ENCODE measurements around the gene DPP7.

Gene DPP7

GRCh38 chr9:137113385-137114159 is 961 bp downstream of the DPP7 start:
- H3K27ac ChIP-seq (ENCODE audit: low read length) = no peak overlapping the region
- H3K4me3 ChIP-seq (ENCODE audit: low read depth in 1 of 2, low read length in 2 of 2) = peak overlapping the region in 1 of 2 donors; percentile 38
- H3K4me1 ChIP-seq (ENCODE audit: control insufficient read depth in 1 of 2, insufficient read depth in 2 of 2, low read length in 2 of 2) = peaks cover 0 to 6% of the 10 kb centered on the region in 2 donors
- H3K9me3 ChIP-seq (ENCODE audit: control insufficient read depth in 1 of 2, low read length in 2 of 2) = no peaks in the 10 kb centered on the region
- H3K27me3 ChIP-seq (ENCODE audit: low read depth, low read length) = no peaks in the 10 kb centered on the region
- H3K36me3 ChIP-seq (ENCODE audit: control insufficient read depth in 1 of 2, insufficient read depth in 2 of 2, low read length in 2 of 2) = peaks cover 0 to 31% of the 10 kb centered on the region in 2 donors

DNA sequence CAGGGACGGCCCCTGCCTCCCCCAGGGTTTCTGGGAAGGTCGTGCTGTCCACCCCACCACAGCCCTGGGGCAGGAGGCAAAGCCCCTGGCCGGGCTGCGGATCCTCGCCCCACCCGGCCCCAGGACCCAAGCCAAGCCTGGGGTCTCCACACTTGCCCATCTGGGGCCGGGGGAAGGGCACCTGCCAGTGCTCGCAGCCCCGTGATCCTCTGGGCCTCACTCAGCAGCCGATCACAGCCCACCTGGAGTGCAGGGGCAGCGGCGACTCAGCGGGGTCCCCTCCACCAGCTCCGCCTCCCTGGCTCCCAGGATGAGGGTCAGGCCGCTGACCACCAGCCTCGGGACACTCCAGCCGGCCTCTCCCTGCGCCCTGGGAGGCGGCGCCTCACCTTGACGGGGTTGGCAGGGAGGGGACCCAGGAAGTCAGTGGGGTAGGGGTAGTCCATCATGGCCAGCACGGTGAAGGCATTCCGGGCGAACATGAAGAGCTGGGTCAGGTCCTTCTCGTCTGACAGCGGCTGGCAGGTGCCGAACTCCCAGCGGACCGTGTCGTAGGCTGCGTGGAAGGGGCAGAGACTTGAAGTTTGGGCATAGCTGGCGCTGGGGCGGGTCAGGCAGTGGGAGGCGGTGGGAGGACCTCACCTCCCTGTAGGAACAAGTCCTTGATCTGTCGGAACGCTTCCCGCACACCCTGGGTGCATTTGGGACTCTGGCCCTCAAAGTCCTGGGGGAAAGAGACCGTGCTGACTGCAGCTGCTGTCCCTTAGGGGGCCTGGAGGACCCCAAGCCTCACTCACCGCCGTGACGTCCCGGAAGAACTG is 1.8 kb downstream of the DPP7 start:
- Histone ChIP-seq H3K4me1 (ENCODE audit: control insufficient read depth in 1 of 2, insufficient read depth in 2 of 2, low read length in 2 of 2) (peaks cover 0 to 6% of the 10 kb centered on the region in 2 donors), H3K36me3 (ENCODE audit: control insufficient read depth in 1 of 2, insufficient read depth in 2 of 2, low read length in 2 of 2) (peaks cover 0 to 39% of the 10 kb centered on the region in 2 donors), H3K4me3 (ENCODE audit: low read depth in 1 of 2, low read length in 2 of 2) (no peak overlapping the region), H3K27me3 (ENCODE audit: low read depth, low read length) (no peaks in the 10 kb centered on the region), H3K9me3 (ENCODE audit: control insufficient read depth in 1 of 2, low read length in 2 of 2) (no peaks in the 10 kb centered on the region), H3K27ac (ENCODE audit: low read length) (no peak overlapping the region)

DNA sequence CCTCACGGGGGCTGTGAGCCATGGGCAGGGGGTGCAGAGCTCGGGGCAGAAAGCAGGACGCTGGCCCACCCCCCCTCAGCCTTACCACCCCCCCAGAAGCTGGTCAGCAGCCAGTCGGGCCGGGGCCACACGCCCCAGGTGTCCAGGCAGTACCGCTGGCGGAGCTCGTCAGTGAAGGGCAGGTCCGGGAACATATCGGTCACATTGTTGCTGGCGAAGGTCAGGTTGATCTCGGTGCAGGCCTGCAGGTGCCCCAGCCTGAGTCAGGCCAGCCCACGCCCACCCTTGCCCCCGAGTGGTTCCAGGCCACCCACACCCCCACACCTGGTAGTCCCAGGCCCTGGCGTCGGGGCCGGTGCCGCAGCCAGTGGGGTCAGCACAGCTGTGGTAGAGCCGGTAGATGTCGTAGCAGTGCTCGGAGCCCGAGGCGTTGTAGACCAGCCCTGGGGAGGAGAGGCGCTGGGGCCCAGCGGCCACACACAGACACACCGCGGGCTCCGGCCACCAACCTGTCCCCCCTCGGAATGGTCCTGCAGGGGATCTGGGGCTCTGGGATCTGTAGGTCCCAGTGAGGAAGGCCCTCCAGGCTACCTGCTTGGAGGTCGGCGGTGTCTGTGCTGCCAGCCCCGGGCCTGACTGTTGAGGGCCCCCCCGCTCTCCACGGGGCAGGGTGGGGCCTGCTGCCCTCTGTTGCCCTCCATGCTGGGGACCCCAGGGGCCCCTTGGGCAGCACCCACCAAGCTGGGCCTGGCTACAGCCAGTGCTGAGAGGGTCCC is 2.6 kb downstream of the DPP7 start:
- Histone ChIP-seq H3K27ac (ENCODE audit: low read length) (no peak overlapping the region), H3K27me3 (ENCODE audit: low read depth, low read length) (no peaks in the 10 kb centered on the region), H3K4me3 (ENCODE audit: low read depth in 1 of 2, low read length in 2 of 2) (no peak overlapping the region), H3K4me1 (ENCODE audit: control insufficient read depth in 1 of 2, insufficient read depth in 2 of 2, low read length in 2 of 2) (peaks cover 0 to 6% of the 10 kb centered on the region in 2 donors), H3K36me3 (ENCODE audit: control insufficient read depth in 1 of 2, insufficient read depth in 2 of 2, low read length in 2 of 2) (peaks cover 0 to 47% of the 10 kb centered on the region in 2 donors), H3K9me3 (ENCODE audit: control insufficient read depth in 1 of 2, low read length in 2 of 2) (no peaks in the 10 kb centered on the region)

DNA sequence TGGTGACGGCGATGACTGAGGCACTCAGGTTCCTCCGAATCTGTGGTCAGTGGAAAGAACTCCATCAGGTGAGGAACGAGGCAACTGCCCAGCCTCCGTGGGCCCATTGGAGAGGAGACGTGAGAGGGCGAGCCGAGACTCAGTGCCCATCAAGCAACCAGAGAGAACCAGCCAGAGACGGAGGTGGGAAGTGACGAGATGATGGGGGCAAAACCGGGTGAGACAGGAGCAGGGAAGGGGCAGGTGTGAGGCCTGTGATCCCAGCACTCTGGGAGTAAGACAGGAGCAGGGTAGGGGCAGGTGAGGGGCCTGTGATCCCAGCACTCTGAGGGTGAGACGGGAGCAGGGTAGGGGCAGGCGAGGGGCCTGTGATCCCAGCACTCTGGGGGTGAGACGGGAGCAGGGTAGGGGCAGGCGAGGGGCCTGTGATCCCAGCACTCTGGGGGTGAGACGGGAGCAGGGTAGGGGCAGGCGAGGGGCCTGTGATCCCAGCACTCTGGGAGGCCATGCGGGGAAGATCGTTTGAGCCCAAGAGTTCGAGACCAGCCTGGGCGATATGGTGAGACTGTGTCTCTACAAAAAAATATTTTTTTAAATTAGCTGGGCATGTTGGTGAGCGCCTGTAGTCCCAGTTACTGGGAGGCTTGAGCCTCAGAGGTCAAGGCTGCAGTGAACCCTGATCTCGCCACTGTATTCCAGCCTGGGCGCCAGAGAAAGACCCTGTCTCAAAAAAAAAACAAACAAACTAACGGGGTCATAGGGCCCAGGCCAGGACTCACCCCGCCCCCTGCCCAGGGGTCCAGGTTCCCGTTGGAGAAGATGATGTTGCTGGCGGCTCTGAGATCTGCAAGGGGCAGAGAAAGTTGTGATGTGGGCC is 3.4 kb downstream of the DPP7 start:
- Histone ChIP-seq H3K27me3 (ENCODE audit: low read depth, low read length) (no peaks in the 10 kb centered on the region), H3K27ac (ENCODE audit: low read length) (no peak overlapping the region), H3K4me3 (ENCODE audit: low read depth in 1 of 2, low read length in 2 of 2) (no peak overlapping the region), H3K36me3 (ENCODE audit: control insufficient read depth in 1 of 2, insufficient read depth in 2 of 2, low read length in 2 of 2) (peaks cover 0 to 55% of the 10 kb centered on the region in 2 donors), H3K9me3 (ENCODE audit: control insufficient read depth in 1 of 2, low read length in 2 of 2) (no peaks in the 10 kb centered on the region), H3K4me1 (ENCODE audit: control insufficient read depth in 1 of 2, insufficient read depth in 2 of 2, low read length in 2 of 2) (peaks cover 0 to 6% of the 10 kb centered on the region in 2 donors)

DNA sequence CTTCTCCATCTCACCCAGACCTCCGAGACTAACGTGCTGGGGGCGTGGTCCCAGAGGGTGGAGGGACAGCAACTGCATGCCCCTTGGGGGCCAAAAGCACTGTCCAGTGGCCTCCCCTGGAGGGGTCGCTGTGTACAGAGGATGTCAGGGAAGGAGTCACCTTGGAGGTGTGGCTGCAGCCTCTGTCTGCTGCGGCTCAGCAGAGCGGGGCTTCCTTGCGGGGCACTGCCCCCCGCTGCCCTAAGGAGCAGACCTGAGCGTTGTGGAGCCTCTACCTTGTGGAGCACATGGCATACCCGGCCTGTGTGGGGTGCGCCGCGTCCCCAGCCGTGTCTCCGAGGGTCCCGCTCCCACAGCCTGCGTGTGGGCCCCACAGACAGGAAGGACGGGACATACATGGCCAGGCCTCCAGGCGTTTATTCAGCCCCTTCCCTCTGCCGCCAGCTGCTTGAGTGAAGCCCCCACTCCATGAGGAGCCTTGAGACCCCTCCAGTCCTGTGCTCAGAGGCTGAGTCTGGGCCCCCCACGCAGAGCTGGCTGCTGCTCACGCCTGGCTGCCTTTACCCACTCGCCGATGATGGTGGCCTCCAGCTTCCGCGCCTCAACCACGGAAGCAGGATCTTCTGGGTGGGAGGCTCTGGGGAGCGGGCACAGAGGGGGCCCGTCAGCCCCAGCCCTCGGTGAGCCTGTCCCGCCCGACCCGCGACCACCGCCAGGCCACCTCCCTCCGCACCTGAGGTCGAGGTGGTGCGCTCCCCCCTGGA is 4.2 kb downstream of the DPP7 start:
- Histone ChIP-seq H3K9me3 (ENCODE audit: control insufficient read depth in 1 of 2, low read length in 2 of 2) (no peaks in the 10 kb centered on the region), H3K27me3 (ENCODE audit: low read depth, low read length) (no peaks in the 10 kb centered on the region), H3K27ac (ENCODE audit: low read length) (no peak overlapping the region), H3K36me3 (ENCODE audit: control insufficient read depth in 1 of 2, insufficient read depth in 2 of 2, low read length in 2 of 2) (peaks cover 0 to 63% of the 10 kb centered on the region in 2 donors), H3K4me1 (ENCODE audit: control insufficient read depth in 1 of 2, insufficient read depth in 2 of 2, low read length in 2 of 2) (peaks cover 0 to 6% of the 10 kb centered on the region in 2 donors), H3K4me3 (ENCODE audit: low read depth in 1 of 2, low read length in 2 of 2) (no peak overlapping the region)

DNA sequence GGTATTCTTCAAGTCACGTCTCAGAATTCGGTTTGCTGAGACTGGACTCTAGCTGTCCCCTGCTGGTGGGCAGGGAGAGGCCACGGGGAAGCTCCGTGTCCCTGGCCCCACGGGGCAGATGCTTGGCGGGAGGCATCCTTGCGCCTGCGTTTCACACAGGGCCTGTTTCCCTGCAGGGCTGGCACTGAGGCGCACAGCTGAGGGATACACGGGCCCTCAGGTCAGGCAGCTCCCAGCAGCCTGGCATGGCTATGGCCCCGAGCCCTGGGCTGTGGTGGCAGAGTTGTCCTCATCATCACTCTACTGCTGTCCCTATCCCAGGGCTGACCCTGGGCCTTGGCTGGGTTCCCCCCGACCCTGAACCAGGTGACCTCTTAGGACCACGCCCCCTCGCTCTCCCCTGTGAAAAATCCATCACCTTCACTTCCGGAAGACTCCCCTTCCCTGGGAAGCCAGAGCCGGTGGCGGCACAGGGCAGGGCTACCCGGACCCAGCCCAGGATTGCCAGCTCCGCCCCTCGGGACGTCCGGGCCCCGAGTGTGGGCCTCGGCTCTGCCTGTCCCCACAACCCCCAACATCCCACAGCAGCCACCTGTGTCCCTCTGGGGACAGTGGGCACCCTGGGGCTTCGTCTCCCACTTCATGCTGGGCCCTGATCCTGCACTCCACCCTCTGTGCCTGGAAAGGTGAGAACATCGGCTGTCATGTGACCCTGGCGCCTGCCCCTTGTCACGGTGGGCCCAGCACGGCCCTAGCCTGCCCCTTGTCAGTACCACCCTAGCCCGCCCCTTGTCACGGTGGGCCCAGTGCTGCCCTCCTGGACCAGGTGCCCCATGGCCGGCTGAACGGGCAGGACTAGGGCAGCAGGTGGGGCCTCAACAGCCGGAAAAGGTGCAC is 5.0 kb downstream of the DPP7 start:
- H3K27me3 ChIP-seq (ENCODE audit: low read depth, low read length) = no peaks in the 10 kb centered on the region
- no peak overlapping the region for H3K4me3 ChIP-seq (ENCODE audit: low read depth in 1 of 2, low read length in 2 of 2)
- H3K27ac ChIP-seq (ENCODE audit: low read length) = no peak overlapping the region
- no peaks in the 10 kb centered on the region for H3K9me3 ChIP-seq (ENCODE audit: control insufficient read depth in 1 of 2, low read length in 2 of 2)
- peaks cover 0 to 68% of the 10 kb centered on the region in 2 donors for H3K36me3 ChIP-seq (ENCODE audit: control insufficient read depth in 1 of 2, insufficient read depth in 2 of 2, low read length in 2 of 2)
- no peaks in the 10 kb centered on the region for H3K4me1 ChIP-seq (ENCODE audit: control insufficient read depth in 1 of 2, insufficient read depth in 2 of 2, low read length in 2 of 2)

DNA sequence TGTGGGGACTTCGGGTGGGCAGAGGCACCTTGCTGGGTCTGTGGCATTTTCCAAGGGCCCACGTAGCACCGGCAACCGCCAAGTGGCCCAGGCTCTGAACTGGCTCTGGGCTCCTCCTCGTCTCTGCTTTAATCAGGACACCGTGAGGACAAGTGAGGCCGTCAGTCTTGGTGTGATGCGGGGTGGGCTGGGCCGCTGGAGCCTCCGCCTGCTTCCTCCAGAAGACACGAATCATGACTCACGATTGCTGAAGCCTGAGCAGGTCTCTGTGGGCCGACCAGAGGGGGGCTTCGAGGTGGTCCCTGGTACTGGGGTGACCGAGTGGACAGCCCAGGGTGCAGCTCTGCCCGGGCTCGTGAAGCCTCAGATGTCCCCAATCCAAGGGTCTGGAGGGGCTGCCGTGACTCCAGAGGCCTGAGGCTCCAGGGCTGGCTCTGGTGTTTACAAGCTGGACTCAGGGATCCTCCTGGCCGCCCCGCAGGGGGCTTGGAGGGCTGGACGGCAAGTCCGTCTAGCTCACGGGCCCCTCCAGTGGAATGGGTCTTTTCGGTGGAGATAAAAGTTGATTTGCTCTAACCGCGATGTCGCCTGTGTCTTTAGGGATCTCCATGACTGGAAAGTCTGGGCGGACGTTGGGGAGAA is 5.8 kb downstream of the DPP7 start:
- Histone ChIP-seq H3K27me3 (ENCODE audit: low read depth, low read length) (no peaks in the 10 kb centered on the region), H3K9me3 (ENCODE audit: control insufficient read depth in 1 of 2, low read length in 2 of 2) (no peaks in the 10 kb centered on the region), H3K4me3 (ENCODE audit: low read depth in 1 of 2, low read length in 2 of 2) (no peak overlapping the region), H3K4me1 (ENCODE audit: control insufficient read depth in 1 of 2, insufficient read depth in 2 of 2, low read length in 2 of 2) (no peaks in the 10 kb centered on the region), H3K27ac (ENCODE audit: low read length) (no peak overlapping the region), H3K36me3 (ENCODE audit: control insufficient read depth in 1 of 2, insufficient read depth in 2 of 2, low read length in 2 of 2) (peaks cover 3 to 74% of the 10 kb centered on the region in 2 donors)

GRCh38 chr9:137107982-137108381 is 6.6 kb downstream of the DPP7 start:
- Histone ChIP-seq H3K27ac (ENCODE audit: low read length) (no peak overlapping the region), H3K9me3 (ENCODE audit: control insufficient read depth in 1 of 2, low read length in 2 of 2) (no peaks in the 10 kb centered on the region), H3K4me3 (ENCODE audit: low read depth in 1 of 2, low read length in 2 of 2) (no peak overlapping the region), H3K36me3 (ENCODE audit: control insufficient read depth in 1 of 2, insufficient read depth in 2 of 2, low read length in 2 of 2) (peaks cover 10 to 81% of the 10 kb centered on the region in 2 donors), H3K4me1 (ENCODE audit: control insufficient read depth in 1 of 2, insufficient read depth in 2 of 2, low read length in 2 of 2) (no peaks in the 10 kb centered on the region), H3K27me3 (ENCODE audit: low read depth, low read length) (no peaks in the 10 kb centered on the region)

DNA sequence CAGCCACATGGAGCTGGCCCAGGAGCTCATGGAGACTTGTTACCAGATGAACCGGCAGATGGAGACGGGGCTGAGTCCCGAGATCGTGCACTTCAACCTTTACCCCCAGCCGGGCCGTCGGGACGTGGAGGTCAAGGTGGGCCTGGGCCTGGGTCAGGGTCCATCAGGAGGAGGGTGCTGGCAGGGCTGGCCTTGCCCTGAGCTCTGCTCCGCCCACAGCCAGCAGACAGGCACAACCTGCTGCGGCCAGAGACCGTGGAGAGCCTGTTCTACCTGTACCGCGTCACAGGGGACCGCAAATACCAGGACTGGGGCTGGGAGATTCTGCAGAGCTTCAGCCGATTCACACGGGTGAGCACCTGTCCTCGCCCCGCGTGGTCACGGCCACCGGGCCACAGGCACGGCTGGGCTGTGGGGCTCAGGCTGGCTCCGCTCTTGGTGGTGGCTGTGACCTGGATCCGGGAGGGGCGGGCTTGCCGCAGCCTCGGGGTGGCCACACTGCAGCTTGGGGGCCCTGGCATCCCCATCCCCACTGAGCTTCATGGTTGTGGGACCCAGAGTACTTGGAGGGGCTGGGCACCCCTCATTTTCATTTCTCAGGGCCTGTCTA is 7.1 kb downstream of the DPP7 start:
- H3K9me3 ChIP-seq (ENCODE audit: control insufficient read depth in 1 of 2, low read length in 2 of 2) = no peaks in the 10 kb centered on the region
- H3K27ac ChIP-seq (ENCODE audit: low read length) = no peak overlapping the region
- no peaks in the 10 kb centered on the region for H3K27me3 ChIP-seq (ENCODE audit: low read depth, low read length)
- peaks cover 13 to 86% of the 10 kb centered on the region in 2 donors for H3K36me3 ChIP-seq (ENCODE audit: control insufficient read depth in 1 of 2, insufficient read depth in 2 of 2, low read length in 2 of 2)
- H3K4me3 ChIP-seq (ENCODE audit: low read depth in 1 of 2, low read length in 2 of 2) = no peak overlapping the region
- H3K4me1 ChIP-seq (ENCODE audit: control insufficient read depth in 1 of 2, insufficient read depth in 2 of 2, low read length in 2 of 2) = no peaks in the 10 kb centered on the region

All from muscle layer of duodenum (tissue), 2 donors.